ENCODE results near the gene SCAPER.
A peak's percentile ranks its signal among the peaks of the same experiment; 100 is the strongest.

Gene SCAPER

DNA sequence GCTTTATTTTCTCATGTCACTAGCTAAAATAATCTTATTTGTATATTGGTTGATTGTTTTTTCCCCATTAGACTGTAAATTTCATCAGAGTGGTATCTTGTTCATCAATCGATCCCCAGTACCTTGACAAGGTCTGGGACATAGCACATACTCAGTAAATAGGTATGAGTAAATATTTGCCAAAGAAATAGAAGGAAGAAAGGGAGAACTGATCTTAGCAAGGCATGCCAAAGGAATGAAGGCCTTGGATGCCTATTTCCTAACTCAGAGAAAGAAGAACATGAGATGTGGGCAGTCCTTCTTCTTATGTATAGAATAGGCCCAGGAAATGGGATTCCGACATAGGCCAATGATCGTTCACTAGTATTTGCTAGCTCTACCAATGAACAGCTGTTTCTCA is 513.8 kb downstream of the SCAPER start:
- DNase-seq: no peak

- no peak for DNase-seq
Measured at GRCh38 chr15:76390571-76390970, 514.6 kb downstream of the SCAPER start.

GRCh38 chr15:76386926-76387325 is 518.2 kb downstream of the SCAPER start:
- no peak for DNase-seq

- no peak for DNase-seq
Measured at GRCh38 chr15:76386178-76386577, 519.0 kb downstream of the SCAPER start.

- DNase-seq: no peak
Measured at GRCh38 chr15:76384409-76384808, 520.7 kb downstream of the SCAPER start.

- DNase-seq: no peak
Measured at GRCh38 chr15:76382987-76383728, 522.0 kb downstream of the SCAPER start.

DNA sequence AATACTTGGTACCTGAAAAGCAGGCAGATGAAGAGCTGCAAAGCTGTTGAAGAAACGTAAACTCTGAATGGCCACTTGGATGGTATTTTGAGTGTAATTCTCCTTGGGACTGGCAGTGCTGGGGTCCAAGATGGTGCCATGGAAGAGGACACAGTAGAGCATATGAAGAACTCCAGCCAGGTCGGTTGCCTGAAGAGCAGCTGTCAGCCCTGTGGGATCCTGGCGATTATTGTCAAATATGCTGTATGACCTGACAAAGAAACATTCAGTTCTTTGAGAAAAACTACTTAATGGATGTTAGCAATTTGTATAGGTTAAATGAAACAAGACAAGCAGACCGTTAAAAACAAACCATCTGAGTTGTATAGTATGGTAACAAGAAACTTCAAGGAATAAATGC is 523.8 kb downstream of the SCAPER start:
- no peak for DNase-seq

GRCh38 chr15:76380249-76380648 is 524.9 kb downstream of the SCAPER start:
- DNase-seq: no peak

GRCh38 chr15:76378691-76379090 is 526.4 kb downstream of the SCAPER start:
- DNase-seq: no peak

DNA sequence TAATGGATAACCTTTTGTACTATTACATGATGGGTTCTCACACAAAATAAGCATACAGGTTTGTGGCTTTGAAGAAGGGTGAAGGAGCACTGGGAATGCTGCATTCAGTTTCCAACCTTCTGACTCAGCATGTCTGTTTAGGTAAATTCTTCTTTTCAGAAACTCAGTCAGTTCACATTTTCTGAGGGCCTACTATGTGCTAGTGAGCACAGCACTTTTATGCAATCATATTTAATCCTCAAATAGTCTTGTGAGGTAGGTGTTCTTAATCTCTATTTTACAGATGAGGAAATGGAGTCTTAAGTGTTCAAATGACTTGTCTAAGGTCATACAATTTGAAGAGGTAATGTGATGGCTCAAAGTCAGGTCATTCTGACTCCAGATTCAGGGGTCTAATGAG is 527.4 kb downstream of the SCAPER start:
- DNase-seq: no peak

GRCh38 chr15:76377217-76377616 is 527.9 kb downstream of the SCAPER start:
- no peak for DNase-seq

- no peak for DNase-seq
Measured at GRCh38 chr15:76376816-76377215, 528.3 kb downstream of the SCAPER start.

DNA sequence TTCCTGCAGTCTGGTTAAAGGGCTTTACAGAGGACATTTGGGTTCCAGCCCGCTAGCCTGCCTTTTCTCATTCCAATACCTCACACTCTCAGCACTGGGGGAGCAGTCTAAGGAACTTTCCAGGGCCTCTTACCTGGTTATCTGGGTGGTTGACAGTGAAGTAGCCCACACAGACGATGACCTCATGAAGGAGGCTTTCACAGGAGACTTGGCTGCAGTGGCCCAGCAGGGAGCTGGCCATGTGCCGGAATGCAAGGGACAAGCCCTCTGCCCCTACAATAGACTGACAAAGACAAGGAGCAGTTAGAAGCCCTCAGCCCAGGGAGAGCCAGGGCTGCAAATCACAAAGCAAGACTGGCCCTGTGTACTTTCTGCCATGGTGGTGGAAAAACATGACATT is 529.1 kb downstream of the SCAPER start:
- DNase-seq: no peak

- no peak for DNase-seq
Measured at GRCh38 chr15:76368122-76368621, 537.0 kb downstream of the SCAPER start.

- no peak for DNase-seq
Measured at GRCh38 chr15:76366714-76367113, 538.4 kb downstream of the SCAPER start.

DNA sequence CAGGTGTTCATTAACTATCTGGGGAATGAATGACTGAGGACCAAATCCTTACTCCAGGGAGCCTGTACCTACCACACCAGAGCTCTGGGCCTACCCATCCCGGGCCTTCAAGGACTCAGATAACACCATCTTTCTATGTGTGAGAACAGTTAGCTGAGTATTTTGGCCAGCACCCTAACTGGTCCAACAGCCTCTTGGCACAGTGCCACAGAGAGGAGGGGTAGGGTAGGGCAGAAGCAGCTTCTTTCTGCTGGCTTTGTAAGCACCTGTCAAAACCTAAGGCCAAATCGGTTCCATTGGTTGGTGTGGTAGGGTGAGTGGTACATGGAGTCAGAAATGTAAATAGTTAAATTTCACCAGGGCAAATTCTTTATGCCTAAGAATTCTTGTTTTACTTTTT is 541.9 kb downstream of the SCAPER start:
- DNase-seq: no peak

GRCh38 chr15:76360416-76360815 is 544.7 kb downstream of the SCAPER start:
- DNase-seq: no peak

DNA sequence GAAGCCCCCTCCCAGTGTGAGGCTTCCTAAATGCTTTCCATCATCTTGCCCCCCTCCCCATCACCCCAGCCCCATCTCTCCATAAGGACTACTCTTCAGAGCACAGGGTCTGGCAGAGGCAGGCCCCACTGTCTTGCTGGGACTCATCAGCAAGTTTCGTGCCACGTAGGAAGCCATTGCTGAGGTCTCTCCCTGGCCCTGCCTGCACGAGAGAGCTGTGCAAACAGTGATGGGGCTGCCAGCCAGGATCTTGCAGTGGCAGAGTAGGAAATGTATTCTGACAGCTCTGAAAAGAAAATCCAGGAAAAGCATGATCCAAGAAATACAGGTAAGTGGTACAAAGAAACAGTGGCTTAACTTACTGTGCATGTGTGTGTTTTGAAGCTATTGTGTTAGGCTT is 546.0 kb downstream of the SCAPER start:
- no peak for DNase-seq

GRCh38 chr15:76358453-76358852 is 546.7 kb downstream of the SCAPER start:
- DNase-seq: no peak

- DNase-seq: no peak
Measured at GRCh38 chr15:76354823-76355440, 550.2 kb downstream of the SCAPER start.

DNA sequence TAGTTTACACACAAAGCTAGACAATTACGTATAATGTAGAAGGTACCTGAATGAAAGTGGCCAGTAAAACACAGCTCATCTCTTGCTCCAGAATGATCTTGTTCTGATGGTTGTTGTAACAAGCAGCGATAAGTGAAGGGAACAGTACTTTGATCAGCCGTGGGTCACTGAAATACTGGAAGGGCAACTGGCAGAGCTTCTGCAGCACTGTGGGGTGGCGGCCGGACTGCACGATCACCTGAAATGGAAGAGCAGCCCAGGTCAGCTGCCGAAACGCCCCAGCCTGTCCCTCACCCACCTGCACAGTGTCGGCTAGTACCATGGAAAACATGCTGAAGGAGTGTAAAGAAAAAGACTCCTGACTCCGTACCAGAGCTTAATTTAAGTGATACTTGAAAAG is 551.2 kb downstream of the SCAPER start:
- no peak for DNase-seq

DNA sequence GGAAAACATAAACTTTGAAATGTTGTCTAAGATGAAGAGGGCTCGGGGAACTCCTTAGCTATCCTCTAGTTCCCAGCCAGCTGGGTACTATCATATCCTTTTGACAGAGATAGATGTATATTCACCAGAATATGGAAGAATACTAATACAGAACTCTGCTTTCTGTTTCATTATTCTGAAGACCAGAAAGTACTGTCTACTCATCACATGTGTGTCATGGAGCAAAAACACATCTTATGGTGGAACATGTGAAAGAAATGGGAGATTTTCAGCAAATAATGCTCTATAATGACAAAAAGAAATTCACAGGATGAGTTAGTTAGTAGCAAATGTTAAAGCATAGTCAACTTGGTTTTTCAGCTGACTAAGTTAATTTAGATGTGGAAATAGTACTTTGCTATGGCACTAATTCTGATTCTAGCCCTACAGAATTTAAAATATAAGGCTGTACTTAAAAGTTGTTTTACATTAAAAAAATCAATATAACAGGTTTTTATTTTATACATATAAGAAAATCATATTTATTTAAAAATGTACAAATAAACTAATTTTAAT is 552.0 kb downstream of the SCAPER start:
- DNase-seq: no peak

- peak; percentile 19 for DNase-seq
Measured at GRCh38 chr15:76349301-76350070, 555.7 kb downstream of the SCAPER start.
